ENCODE results near the gene VWF. TPM values are rescaled to one million over a fixed set of nuclear protein-coding genes. Genes with fewer than 3 reads are reported as not detected.

Gene VWF
- total RNA-seq, 1 donor from 2014 or later: 244 TPM

- no peak for ATAC-seq
- intact Hi-C loops (cut with DNase I): no loop called here
These were observed 170.5 kb downstream of the VWF start for GRCh38 chr12:5953835-5954586.

GRCh38 chr12:5952031-5952430 is 172.4 kb downstream of the VWF start:
- DNase-seq (ENCODE audit: missing footprints) (no peak), ATAC-seq (no peak)
- intact Hi-C loops (cut with DNase I): no loop called here

More at GRCh38 chr12:5953835-5954586, 170.5 kb downstream of the VWF start:
- no peak for DNase-seq (ENCODE audit: missing footprints)

GRCh38 chr12:5948696-5949095 is 175.8 kb downstream of the VWF start:
- intact Hi-C loops (cut with DNase I): no loop called here
- DNase-seq (ENCODE audit: missing footprints): no peak
- ATAC-seq: no peak

- intact Hi-C loops (cut with DNase I): no loop called here
- no peak for DNase-seq (ENCODE audit: missing footprints)
- no peak for ATAC-seq
These were observed 177.5 kb downstream of the VWF start for GRCh38 chr12:5947006-5947405.

- DNase-seq (ENCODE audit: missing footprints) (no peak), ATAC-seq (no peak)
- intact Hi-C loops (cut with DNase I): no loop called here
These were observed 178.1 kb downstream of the VWF start for GRCh38 chr12:5946388-5946787.

- DNase-seq (ENCODE audit: missing footprints) (peak; percentile 50), ATAC-seq (peak; percentile 48)
- intact Hi-C loops (cut with DNase I): no loop called here
These were observed 179.1 kb downstream of the VWF start, which contains the start of gene ANO2 for GRCh38 chr12:5945071-5946008. Gene ANO2, minus strand, starts transcription at chr12:5945259. Its CDS starts 42 bp downstream, at chr12:5945217.

GRCh38 chr12:5944688-5945070 is 179.8 kb downstream of the VWF start:
- intact Hi-C loops (cut with DNase I): no loop called here
- ATAC-seq (no peak), DNase-seq (ENCODE audit: missing footprints) (no peak)

GRCh38 chr12:5944053-5944452 is 180.4 kb downstream of the VWF start:
- ATAC-seq (no peak), DNase-seq (ENCODE audit: missing footprints) (no peak)
- intact Hi-C loops (cut with DNase I): no loop called here

- intact Hi-C loops (cut with DNase I): no loop called here
- ATAC-seq: no peak
These were observed 182.6 kb downstream of the VWF start for GRCh38 chr12:5941907-5942306.

GRCh38 chr12:5927732-5928516 is 196.5 kb downstream of the VWF start:
- intact Hi-C loops (cut with DNase I): no loop called here

More at GRCh38 chr12:5941907-5942306, 182.6 kb downstream of the VWF start:
- no peak for DNase-seq (ENCODE audit: missing footprints)

GRCh38 chr12:5925646-5926045 is 198.8 kb downstream of the VWF start:
- ATAC-seq (no peak), DNase-seq (ENCODE audit: missing footprints) (no peak)
- intact Hi-C loops (cut with DNase I): no loop called here

More at GRCh38 chr12:5927732-5928516, 196.5 kb downstream of the VWF start:
- DNase-seq (ENCODE audit: missing footprints) (no peak), ATAC-seq (no peak)

- ATAC-seq (no peak), DNase-seq (ENCODE audit: missing footprints) (no peak)
- intact Hi-C loops (cut with DNase I): no loop called here
These were observed 200.1 kb downstream of the VWF start for GRCh38 chr12:5924342-5924741.

- no peak for ATAC-seq
- DNase-seq (ENCODE audit: missing footprints): no peak
- intact Hi-C loops (cut with DNase I): no loop called here
These were observed 200.7 kb downstream of the VWF start for GRCh38 chr12:5923751-5924150.

GRCh38 chr12:5923043-5923605 is 201.3 kb downstream of the VWF start:
- DNase-seq (ENCODE audit: missing footprints) (no peak), ATAC-seq (no peak)
- intact Hi-C loops (cut with DNase I): no loop called here

- ATAC-seq (no peak), DNase-seq (ENCODE audit: missing footprints) (no peak)
- intact Hi-C loops (cut with DNase I): no loop called here
These were observed 202.2 kb downstream of the VWF start for GRCh38 chr12:5921966-5922899.

- no peak for DNase-seq (ENCODE audit: missing footprints)
- intact Hi-C loops (cut with DNase I): no loop called here
These were observed 203.2 kb downstream of the VWF start for GRCh38 chr12:5921027-5921909.

GRCh38 chr12:5916785-5917290 is 207.6 kb downstream of the VWF start:
- DNase-seq (ENCODE audit: missing footprints): no peak
- ATAC-seq: no peak
- intact Hi-C loops (cut with DNase I): no loop called here

More at GRCh38 chr12:5921027-5921909, 203.2 kb downstream of the VWF start:
- no peak for ATAC-seq
